Heart left ventricle (tissue), 13 donors: ENCODE data around the gene PARVA.

Experiments used
- POLR2A ChIP-seq, 2 donors: fragments of 450-650 bp; IDR thresholded peaks; one replicate each; pipeline ENCODE4 v1.6.1; 2017; ENCODE audit warnings: antibody characterized with exemption in 2 of 2, mild to moderate bottlenecking in 2 of 2, moderate library complexity in 2 of 2
- TF ChIP-seq, protein P1 (sequence below), 12 donors: fragments of 200-600 bp; sonication (generic) in 4 of 12; IDR thresholded peaks; one replicate each; pipeline versions ENCODE4 v1.5.0 to v1.8.0; 2018 to 2022; ENCODE audit warnings: antibody characterized with exemption in 12 of 12, mild to moderate bottlenecking in 5 of 12
- donor health status: ischemic (EF 13 %, LVEDD 7.1; RV severe dilation, severe dysfunction).
- donor health status: DM: no; HTN: yes; CAD: no.
- donor health status: DM: no; HTN: no; CAD: no.
- donor health status: ischemic (EF 25% LVEDD 6.9; RV normal size, moderate dysfunction).
- donor health status: ischemic (EF 25% LVEDD 5.7; RV mildly dilated, moderate dysfunction).
- donor health status: ischemic (EF 35%, LVEDD 5.7; RV mildly dilated, moderate dysfunction).
- donor health status: nonischemic (EF 11% LVEDD 7.7; RV severe dilation, severe dysfunction).
- donor health status: DM: yes; HTN: yes; CAD: no.
- donor health status: PGD.
- donor health status: ischemic (EF 29% LVEDD 5.4; RV normal size, mild dysfunction).
- donor health status: nonischemic (EF 23%, LVEDD 6.1; RV moderate dilation, normal function).

DNA sequence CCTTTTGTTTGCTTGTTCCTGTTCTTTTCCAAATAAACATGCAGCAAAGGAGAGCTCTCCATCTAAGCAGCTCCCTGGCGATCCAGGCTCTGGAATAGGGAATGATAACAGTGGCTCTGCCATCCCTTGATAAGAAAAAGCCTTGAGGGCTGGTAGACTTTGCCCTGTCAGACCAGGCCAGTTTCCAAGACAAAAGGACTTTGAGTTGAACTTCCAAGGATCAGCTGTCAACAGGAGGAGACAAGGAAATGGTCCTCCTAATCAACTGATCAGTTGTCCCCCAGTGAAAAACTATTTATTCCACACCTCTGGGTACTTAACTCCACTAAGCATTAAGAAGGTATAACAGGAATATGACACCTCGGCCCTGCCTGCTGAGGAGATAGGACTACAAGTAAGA, 127.8 kb downstream of the PARVA start:
- TF ChIP-seq, protein P1, sequence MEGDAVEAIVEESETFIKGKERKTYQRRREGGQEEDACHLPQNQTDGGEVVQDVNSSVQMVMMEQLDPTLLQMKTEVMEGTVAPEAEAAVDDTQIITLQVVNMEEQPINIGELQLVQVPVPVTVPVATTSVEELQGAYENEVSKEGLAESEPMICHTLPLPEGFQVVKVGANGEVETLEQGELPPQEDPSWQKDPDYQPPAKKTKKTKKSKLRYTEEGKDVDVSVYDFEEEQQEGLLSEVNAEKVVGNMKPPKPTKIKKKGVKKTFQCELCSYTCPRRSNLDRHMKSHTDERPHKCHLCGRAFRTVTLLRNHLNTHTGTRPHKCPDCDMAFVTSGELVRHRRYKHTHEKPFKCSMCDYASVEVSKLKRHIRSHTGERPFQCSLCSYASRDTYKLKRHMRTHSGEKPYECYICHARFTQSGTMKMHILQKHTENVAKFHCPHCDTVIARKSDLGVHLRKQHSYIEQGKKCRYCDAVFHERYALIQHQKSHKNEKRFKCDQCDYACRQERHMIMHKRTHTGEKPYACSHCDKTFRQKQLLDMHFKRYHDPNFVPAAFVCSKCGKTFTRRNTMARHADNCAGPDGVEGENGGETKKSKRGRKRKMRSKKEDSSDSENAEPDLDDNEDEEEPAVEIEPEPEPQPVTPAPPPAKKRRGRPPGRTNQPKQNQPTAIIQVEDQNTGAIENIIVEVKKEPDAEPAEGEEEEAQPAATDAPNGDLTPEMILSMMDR (IDR thresholded peaks at IDR 0.05), result no peak
- TF ChIP-seq POLR2A (IDR thresholded peaks at IDR 0.05), result no peak
